A549 (cell line): Measurements from ENCODE around the gene SNU13. TPM values are rescaled to one million over a fixed set of nuclear protein-coding genes. Genes with fewer than 3 reads are reported as not detected.

Experiments
- ATAC-seq, 2 experiments: fragments of 200-7000 bp in 1 of 2; fragments of >200 bp in 1 of 2; cut with Nextera tagmentation in 1 of 2; cut with Tn5 transposase in 1 of 2; 3 replicates each; pipeline versions ENCODE4 v1.8.0 to v1.9.1; 2018 to 2020; ENCODE audit warnings: mild to moderate bottlenecking in 1 of 2, moderate library complexity in 1 of 2
- CTCF ChIA-PET: fragments of 300-600 bp; sonication (Branson Sonifier 250); formaldehyde crosslinking; extraction: SDS; loops from one replicate; lab custom pipeline; 2021; ENCODE audit warnings: antibody characterized with exemption, inconsistent platforms; lab: Yijun Ruan, JAX
- POLR2A ChIA-PET: fragments of 350-600 bp; formaldehyde crosslinking; extraction: SDS; loops from one replicate; lab custom pipeline; 2021; ENCODE audit warnings: antibody characterized with exemption, inconsistent platforms; lab: Yijun Ruan, JAX
- DNase-seq, 2 experiments: peaks; one replicate each; pipeline versions ENCODE4 v3.0.0 to v3.0.0-alpha.2; 2011 to 2016; ENCODE audit warnings: low read depth in 1 of 2, low spot score in 1 of 2
- FAIRE-seq: peaks from 2 replicates; lab custom pipeline; 2011; peaks lifted over from hg19 to GRCh38; lab: Jason Lieb, UNC
- H3K27ac ChIP-seq, 2 experiments: fragments of >200 bp; sonication (Bioruptor Twin); formaldehyde crosslinking; 3 replicates each; pipeline ENCODE4 v1.5.1; 2016 to 2017
- H3K4me1 ChIP-seq: fragments of >200 bp; sonication (Bioruptor Twin); formaldehyde crosslinking; 3 replicates; pipeline ENCODE4 v1.6.1; 2016
- H3K4me2 ChIP-seq: fragments of >200 bp; sonication (Bioruptor Twin); formaldehyde crosslinking; 3 replicates; pipeline ENCODE4 v1.6.1; 2016
- H3K4me3 ChIP-seq: fragments of >200 bp; sonication (Bioruptor Twin); formaldehyde crosslinking; 3 replicates; pipeline ENCODE4 v1.5.1; 2016
- H3K9me3 ChIP-seq: fragments of >200 bp; sonication (Bioruptor Twin); formaldehyde crosslinking; 3 replicates; pipeline ENCODE4 v1.6.1; 2016
- CBX8 ChIP-seq: fragments of 200-600 bp; sonication (generic); IDR thresholded peaks from 2 replicates; pipeline ENCODE4 v1.6.1; 2016
- CEBPB ChIP-seq, 2 experiments: fragments of >200 bp in 1 of 2; sonication (Bioruptor Twin) in 1 of 2; formaldehyde crosslinking in 1 of 2; IDR thresholded peaks; 2 replicates each; pipeline ENCODE4 v1.6.1; 2012 to 2016
- CHD2 ChIP-seq: fragments of 150-350 bp; IDR thresholded peaks from 2 replicates; pipeline ENCODE4 v1.6.1; 2014; ENCODE audit warnings: low read length; ENCODE audit not compliant: partially characterized antibody
- E2F6 ChIP-seq: IDR thresholded peaks from 2 replicates; pipeline ENCODE4 v1.6.1; 2012; ENCODE audit warnings: low read depth, borderline replicate concordance
- EHMT2 ChIP-seq: fragments of 200-600 bp; sonication (generic); IDR thresholded peaks from 2 replicates; pipeline ENCODE4 v1.6.1; 2016; ENCODE audit warnings: antibody characterized with exemption, low read depth, mild to moderate bottlenecking, moderate library complexity
- EP300 ChIP-seq, 2 experiments: fragments of >200 bp; sonication (Bioruptor Twin); formaldehyde crosslinking; IDR thresholded peaks; 2 replicates in 1 of 2; 3 replicates in 1 of 2; pipeline ENCODE4 v1.6.1; 2016 to 2017
- FOXS1 ChIP-seq: fragments of 250-450 bp; sonication (Bioruptor Pico); IDR thresholded peaks from 2 replicates; pipeline ENCODE4 v1.5.0; 2020; ENCODE audit warnings: mild to moderate bottlenecking, moderate library complexity
- GATA3 ChIP-seq: IDR thresholded peaks from 2 replicates; pipeline ENCODE4 v1.6.1; 2012; ENCODE audit warnings: borderline replicate concordance
- HOXB5 ChIP-seq: fragments of 250-450 bp; sonication (Bioruptor Pico); IDR thresholded peaks from 2 replicates; pipeline ENCODE4 v1.5.0; 2020; ENCODE audit warnings: mild to moderate bottlenecking, moderate library complexity
- JUN ChIP-seq, 2 experiments: fragments of >200 bp; sonication (Bioruptor Twin); formaldehyde crosslinking; IDR thresholded peaks; 2 replicates in 1 of 2; 3 replicates in 1 of 2; pipeline ENCODE4 v1.6.1; 2016 to 2017
- JUNB ChIP-seq: fragments of >200 bp; sonication (Bioruptor Twin); formaldehyde crosslinking; IDR thresholded peaks from 2 replicates; pipeline ENCODE4 v1.6.1; 2016
- MAFK ChIP-seq: fragments of 450-650 bp; IDR thresholded peaks from 2 replicates; pipeline ENCODE4 v1.6.1; 2014; ENCODE audit not compliant: partially characterized antibody
- MAX ChIP-seq: IDR thresholded peaks from 2 replicates; pipeline ENCODE4 v1.6.1; 2012
- MYC ChIP-seq: IDR thresholded peaks from 2 replicates; pipeline ENCODE4 v1.6.1; 2012; ENCODE audit warnings: mild to moderate bottlenecking, inconsistent platforms, low read length, improper control_type of control experiment, borderline replicate concordance
- NPAS2 ChIP-seq: fragments of 250-450 bp; sonication (Bioruptor Pico); IDR thresholded peaks from 2 replicates; pipeline ENCODE4 v1.8.0; 2022; ENCODE audit warnings: mild to moderate bottlenecking, moderate library complexity, borderline replicate concordance
- NR3C1 ChIP-seq: fragments of >200 bp; sonication (Bioruptor Twin); formaldehyde crosslinking; IDR thresholded peaks from 3 replicates; pipeline ENCODE4 v1.6.1; 2017
- POLR2A ChIP-seq: IDR thresholded peaks from 2 replicates; pipeline ENCODE4 v1.6.1; 2012; ENCODE audit warnings: mild to moderate bottlenecking, low read length
- RAD21 ChIP-seq, 2 experiments: fragments of >200 bp in 1 of 2; sonication (Bioruptor Twin) in 1 of 2; formaldehyde crosslinking in 1 of 2; IDR thresholded peaks in 1 of 2; conservative IDR thresholded peaks in 1 of 2; 2 replicates in 1 of 2; 3 replicates in 1 of 2; pipeline ENCODE4 v1.6.1; 2012 to 2018; ENCODE audit warnings: inconsistent platforms in 1 of 2
- RARB ChIP-seq: fragments of 250-450 bp; sonication (Bioruptor Pico); IDR thresholded peaks from 2 replicates; pipeline ENCODE4 v1.8.0; 2021; ENCODE audit warnings: mild to moderate bottlenecking, moderate library complexity
- SMC3 ChIP-seq: fragments of >200 bp; sonication (Bioruptor Twin); formaldehyde crosslinking; IDR thresholded peaks from 3 replicates; pipeline ENCODE4 v1.6.1; 2018; ENCODE audit warnings: inconsistent platforms
- USF2 ChIP-seq: fragments of 450-650 bp; IDR thresholded peaks from 2 replicates; pipeline ENCODE4 v1.6.1; 2014; ENCODE audit warnings: antibody characterized with exemption
- ZNF302 ChIP-seq: fragments of 250-450 bp; sonication (Bioruptor Pico); IDR thresholded peaks from 2 replicates; pipeline ENCODE4 v1.9.0; 2021; ENCODE audit warnings: inconsistent platforms, mild to moderate bottlenecking, moderate library complexity
- WGBS: methylation state at CpG from one replicate; pipeline ENCODE4 v1.1.6; 2017; ENCODE audit errors: missing lambda C conversion rate; 5-methylcytosine and 5-hydroxymethylcytosine counted together
- polyA plus RNA-seq, 4 experiments: library from polyadenylated mRNA; depleted of rRNA in 3 of 4; stranded (reverse); fragments of >200 nt; fragmentation: RNase III in 1 of 4; extraction: RNeasy Plus Mini Kit Qiagen cat#74134 plus additional on column Dnase treatment in 1 of 4; gene quantifications; 2 replicates in 3 of 4; 3 replicates in 1 of 4; pipeline ENCODE4 v1.2.3, GENCODE V29; 2011 to 2017

The SNU13 gene
- polyA plus RNA-seq, 2 of the 4 experiments (the other 2 are of a cell fraction), result 92.2 to 118 TPM

- TF ChIP-seq GATA3 (no peak), SMC3 (no peak), JUN (IDR thresholded peaks at IDR 0.05) (no peak), CEBPB (IDR thresholded peaks at IDR 0.05) (no peak)
- TF ChIP-seq, all 56 proteins: peak for 0
Observed at GRCh38 chr22:41661088-41661487, 27.6 kb downstream of the SNU13 start (continued).

GRCh38 chr22:41660416-41660815, 28.3 kb downstream of the SNU13 start:
- FAIRE-seq, result no peak
- Histone ChIP-seq H3K4me1 (no peaks in the 10 kb centered on the region), H3K4me3 (no peak overlapping the region), H3K4me2 (no peak overlapping the region), H3K27ac (no peak overlapping the region), H3K9me3 (no peaks in the 10 kb centered on the region)
- 92% methylated on average over 3 of the region's 3 CpGs for WGBS
- CTCF ChIA-PET, result interaction anchor here (0.6 to 2.1 kb wide), 9 partner anchors 9 to 281 kb away, joined by 3 to 13 read pairs (median 3); partner anchors contain the start of genes DESI1, SNU13 and XRCC6
- no peak for DNase-seq
- POLR2A ChIA-PET, result no interaction called here
- ATAC-seq, result no peak
- TF ChIP-seq RAD21 (conservative IDR thresholded peaks at IDR 0.05 in 1 of 2, IDR thresholded peaks at IDR 0.05 in 1 of 2) (no peak), EHMT2 (no peak), CBX8 (no peak), JUN (IDR thresholded peaks at IDR 0.05) (no peak), MAX (no peak), ZNF302 (CRISPR knock-in tag) (no peak), FOXS1 (CRISPR knock-in tag) (no peak), MAFK (no peak), E2F6 (no peak), EP300 (IDR thresholded peaks at IDR 0.05) (no peak), JUNB (no peak), CEBPB (IDR thresholded peaks at IDR 0.05) (no peak), USF2 (no peak), POLR2A (no peak), RARB (CRISPR knock-in tag) (no peak), MYC (no peak), HOXB5 (CRISPR knock-in tag) (no peak), CHD2 (no peak), NPAS2 (CRISPR knock-in tag) (no peak), SMC3 (no peak)

- CTCF ChIA-PET, result interaction anchor here (0.6 to 2.1 kb wide), 8 partner anchors 9 to 281 kb away, joined by 3 to 13 read pairs (median 4); partner anchors contain the start of genes DESI1, SNU13 and XRCC6
- POLR2A ChIA-PET, result no interaction called here
Observed at GRCh38 chr22:41659941-41660340, 28.7 kb downstream of the SNU13 start.

More at GRCh38 chr22:41659941-41660340, 28.7 kb downstream of the SNU13 start:
- Histone ChIP-seq H3K27ac (no peak overlapping the region), H3K9me3 (no peaks in the 10 kb centered on the region), H3K4me3 (no peak overlapping the region), H3K4me2 (no peak overlapping the region), H3K4me1 (no peaks in the 10 kb centered on the region)
- DNase-seq, result no peak
- TF ChIP-seq USF2, result no peak
- TF ChIP-seq NR3C1, result no peak
- 92% methylated on average over 1 of the region's 1 CpG for WGBS
- no peak for FAIRE-seq
- ATAC-seq, result no peak
